Left hindlimb (tissue), 1 donor: ENCODE measurements around the gene PHGDH.

ENCODE experiments used
- DNase-seq: peaks from one replicate; pipeline ENCODE4 v3.0.0-alpha.2; 2018

The PHGDH gene

DNA sequence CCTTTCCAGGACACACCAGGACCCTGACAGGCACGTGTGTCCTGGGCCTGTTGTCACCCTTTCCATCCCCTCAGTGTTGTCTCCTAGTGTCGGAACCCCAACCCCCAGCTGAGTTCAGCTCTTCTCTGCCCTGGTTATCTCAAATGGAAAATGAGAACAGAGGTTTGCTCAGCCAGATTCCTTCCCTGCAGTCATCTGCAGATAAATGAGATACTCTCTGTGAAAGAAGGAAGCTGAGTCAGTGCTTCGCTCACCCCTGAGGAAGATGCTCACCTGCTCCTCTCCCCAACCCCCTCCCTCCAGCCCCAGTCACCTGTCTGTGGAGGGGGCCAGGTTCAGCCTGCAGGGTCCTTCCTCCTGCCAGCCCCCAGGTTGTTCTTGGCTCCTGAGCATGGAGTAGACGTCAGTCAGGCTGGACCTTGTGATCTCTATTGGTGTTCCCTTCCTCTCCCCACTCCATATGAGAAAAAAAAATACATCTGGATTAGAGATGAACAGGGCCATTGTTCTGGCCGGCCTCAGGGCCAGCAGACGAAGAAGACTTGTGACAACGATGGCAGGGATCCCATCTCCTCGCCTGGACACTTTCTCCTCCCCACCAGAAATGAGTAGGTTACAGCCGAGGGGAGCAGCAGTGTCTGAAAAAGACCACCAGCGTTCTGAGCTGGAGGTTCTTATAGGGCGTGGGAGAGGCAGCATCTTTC, 20.9 kb downstream of the PHGDH start:
- no peak for DNase-seq

DNA sequence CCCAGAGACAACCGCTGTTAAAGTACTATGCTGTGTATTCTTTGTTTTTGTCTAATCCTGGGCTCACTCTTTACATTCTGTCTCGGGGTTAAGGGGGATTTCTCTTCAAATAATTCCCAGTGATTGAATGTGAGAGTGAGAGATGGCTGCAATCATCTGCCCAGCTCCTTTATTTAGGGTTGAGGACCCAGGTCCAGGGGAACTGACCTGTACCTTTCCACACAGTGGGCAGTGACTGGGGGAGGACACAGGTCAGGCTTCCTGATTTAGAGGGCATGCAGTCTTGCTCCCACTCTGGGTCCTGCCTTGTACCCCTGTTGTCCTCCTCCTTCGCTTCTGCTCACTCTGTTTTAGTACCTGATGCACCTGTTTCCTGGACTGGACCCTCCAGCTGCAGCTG, 22.0 kb downstream of the PHGDH start:
- DNase-seq = no peak

DNA sequence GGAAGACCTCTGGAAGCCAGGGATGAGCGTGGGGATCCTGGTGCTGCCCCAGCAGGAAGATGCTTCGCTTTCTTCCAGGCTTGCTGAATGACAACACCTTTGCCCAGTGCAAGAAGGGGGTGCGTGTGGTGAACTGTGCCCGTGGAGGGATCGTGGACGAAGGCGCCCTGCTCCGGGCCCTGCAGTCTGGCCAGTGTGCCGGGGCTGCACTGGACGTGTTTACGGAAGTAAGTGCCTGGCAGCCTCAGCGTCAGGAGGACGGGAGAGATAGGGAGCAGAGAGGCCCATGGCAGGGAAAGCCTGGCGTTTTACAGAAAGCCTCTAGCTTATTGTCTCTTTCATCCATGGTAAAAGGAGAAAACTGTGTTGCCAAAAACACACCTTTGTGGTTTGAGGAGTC, 23.5 kb downstream of the PHGDH start:
- DNase-seq = no peak

DNA sequence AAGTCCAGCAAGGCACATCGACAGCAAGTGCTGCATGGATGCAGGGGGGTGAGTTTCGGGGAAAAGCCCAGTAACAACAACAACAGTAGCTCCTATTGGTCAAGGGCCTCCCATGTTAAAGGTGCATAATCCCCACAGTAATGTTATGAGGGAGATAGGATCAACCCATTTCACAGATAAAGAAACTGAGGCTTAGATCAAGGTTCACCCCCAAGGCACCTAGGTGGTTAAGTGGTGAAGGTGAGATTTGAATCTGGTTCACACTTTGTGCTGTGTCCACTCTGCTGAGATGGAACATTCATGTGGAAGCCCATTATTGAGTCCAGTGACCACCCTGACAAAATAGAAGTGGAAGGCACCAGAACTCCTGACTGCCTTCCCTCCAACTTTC, 24.9 kb downstream of the PHGDH start:
- no peak for DNase-seq

DNA sequence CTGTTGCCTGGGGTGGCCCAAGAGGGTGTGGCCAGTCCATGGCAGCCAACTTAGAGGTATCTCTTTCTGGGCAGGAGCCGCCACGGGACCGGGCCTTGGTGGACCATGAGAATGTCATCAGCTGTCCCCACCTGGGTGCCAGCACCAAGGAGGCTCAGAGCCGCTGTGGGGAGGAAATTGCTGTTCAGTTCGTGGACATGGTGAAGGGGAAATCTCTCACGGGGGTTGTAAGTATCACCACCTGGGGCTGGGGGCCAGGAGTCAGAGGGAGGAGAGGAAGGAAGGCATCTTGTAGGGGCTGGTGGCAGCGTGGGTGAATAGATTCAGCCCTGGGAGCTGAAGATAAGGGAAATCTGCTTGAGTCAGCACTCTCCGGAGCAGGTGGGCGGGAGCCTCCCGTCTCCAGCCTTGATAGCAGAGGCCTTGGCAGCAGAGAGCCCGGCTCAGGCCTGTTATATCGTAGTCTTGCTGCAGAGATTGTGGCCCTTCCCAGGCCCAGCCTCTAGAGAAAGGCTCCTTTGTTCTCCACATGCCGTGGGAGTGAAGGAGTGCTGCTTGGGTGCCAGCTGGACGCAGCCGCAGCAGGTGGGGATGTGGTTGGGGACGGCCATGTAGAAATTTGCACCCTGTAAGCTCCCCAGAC, 25.4 kb downstream of the PHGDH start:
- peak; percentile 44 for DNase-seq

DNA sequence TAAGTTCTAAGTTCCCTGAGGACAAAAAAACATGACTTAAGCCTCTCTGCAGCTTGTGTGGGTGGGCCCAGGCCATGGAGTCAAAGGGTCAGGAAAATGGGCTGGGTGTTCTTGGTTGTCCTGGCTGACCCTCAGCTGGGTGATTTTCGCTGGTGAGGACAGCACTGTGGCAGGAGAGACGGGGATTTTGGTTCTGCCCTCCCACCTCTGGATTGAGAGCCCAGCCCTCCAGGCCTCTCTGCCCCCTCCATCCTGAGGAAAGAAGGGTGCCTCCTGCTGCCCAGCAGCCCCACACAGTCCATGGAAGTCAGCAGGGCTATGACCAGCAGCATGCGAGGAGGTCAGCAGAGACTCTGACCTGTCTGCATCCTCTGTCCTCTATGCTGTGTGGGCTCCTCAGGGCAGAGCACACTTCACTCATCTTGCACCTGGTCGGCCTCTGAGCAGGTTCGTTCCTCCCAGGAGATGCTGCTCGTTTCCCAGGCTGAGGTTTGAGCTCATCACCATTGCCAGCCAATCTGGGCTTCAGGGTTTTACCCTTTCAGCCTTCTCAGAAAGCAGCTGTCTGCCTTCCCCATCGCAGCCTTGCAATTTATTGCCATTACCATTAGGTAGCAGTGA, 26.5 kb downstream of the PHGDH start:
- DNase-seq = no peak

DNA sequence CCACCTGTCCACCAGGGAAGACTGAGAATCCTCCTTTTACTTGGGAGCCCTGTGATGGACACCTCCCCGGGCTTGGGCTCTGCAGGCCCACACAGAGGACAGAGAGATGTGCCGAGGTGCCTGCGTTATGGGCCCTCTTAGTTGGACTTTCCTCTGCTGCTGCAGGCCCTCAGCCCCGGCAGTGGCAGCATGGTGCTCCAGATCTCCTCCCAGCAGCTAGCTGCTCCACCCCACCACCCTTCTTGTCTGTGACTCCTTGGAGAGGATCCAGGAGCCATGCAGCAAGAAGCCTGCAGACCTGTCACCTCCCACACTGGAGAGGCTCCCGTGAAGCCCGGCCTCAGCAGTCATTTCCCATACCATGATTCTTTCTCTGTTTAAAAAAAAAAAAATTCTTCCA, 27.4 kb downstream of the PHGDH start:
- DNase-seq = no peak

DNA sequence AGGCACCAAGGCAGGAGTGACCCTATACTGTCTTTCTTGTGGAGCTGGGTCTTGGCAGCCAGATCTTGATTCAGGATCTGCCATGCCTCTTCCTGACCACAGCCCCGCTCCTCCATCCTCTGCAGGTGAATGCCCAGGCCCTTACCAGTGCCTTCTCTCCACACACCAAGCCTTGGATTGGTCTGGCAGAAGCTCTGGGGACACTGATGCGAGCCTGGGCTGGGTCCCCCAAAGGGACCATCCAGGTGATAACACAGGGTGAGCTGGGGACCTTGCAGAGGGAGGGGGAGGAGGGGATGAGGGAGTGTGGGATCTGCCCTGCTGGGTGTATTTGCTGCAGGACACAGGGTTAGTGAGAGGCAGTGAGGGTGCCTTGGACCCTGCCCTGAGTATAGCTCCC, 28.5 kb downstream of the PHGDH start:
- no peak for DNase-seq

DNA sequence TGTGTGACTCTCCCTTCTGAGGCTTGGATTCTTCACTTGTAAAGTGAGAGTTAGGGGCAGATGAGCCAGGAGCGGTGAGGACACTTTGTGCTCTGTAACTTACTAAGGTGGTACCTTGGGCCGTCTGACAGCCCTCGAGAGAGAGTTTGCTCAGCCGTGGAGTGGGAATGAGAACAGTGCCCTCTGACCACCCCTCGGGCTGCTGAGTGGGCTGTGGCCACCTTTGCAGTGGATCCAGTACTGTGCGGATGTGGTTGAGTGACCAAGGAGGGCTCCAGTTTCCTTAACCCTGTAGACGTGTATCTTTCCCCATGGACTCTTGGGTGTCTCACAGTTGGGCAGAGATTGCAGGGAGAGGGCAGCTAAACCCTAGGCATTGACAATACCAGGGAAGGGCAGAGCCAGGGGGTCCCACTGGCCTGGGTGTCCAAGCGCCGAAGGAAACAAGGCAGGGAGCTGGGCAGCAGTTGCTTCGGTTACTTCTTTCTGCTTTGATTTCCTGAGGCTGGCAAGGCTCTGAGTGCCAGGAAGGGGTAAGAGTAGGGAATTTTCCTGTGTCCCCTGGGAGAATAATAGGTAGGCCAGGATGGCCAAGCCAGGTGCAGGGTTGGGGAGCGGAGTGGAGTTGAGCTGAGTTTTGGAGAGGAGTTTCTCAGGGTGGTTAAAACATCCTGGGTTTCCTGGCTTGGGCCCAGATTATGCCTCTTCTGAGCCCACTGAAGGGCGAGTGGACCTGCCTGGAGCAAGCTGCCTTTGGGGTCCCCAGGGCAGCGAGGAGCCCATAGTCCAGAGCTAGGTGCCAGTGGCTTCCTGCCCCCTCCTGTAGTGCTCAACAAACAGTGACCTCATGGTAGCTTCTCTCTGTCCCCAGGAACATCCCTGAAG, 29.4 kb downstream of the PHGDH start:
- DNase-seq = no peak

DNA sequence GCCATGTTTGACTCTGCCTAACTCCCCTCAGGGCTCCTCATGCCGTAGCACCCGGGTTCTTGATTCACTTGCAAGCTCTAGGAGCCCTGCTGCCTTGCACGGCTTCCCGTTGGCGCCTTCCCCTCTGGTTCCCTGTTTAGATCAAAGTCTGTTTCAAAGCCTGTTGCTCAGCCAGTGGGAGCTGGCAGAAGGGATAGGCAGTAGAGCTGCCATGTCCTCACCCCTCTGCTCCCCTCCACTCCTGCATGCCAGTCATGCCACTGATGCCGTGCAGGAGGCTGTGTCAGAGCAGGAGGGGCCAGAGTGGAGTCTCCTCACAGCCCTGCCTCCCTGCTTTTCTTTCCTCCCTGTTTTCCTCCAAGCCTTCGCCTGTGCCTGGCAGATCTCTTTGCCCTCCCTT, 30.5 kb downstream of the PHGDH start:
- DNase-seq = no peak

DNA sequence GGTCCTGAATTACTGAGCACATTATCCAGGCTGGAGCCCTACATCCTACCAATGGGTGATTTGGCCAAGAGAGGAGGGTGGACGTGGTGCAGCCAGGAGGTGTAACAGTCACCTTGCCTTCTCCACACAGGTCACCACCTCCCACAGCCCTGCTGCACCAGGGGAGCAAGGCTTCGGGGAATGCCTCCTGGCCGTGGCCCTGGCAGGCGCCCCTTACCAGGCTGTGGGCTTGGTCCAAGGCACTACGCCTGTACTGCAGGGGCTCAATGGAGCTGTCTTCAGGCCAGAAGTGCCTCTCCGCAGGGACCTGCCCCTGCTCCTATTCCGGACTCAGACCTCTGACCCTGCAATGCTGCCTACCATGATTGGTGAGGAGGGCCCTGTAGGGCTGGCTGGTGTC, 30.9 kb downstream of the PHGDH start:
- no peak for DNase-seq

DNA sequence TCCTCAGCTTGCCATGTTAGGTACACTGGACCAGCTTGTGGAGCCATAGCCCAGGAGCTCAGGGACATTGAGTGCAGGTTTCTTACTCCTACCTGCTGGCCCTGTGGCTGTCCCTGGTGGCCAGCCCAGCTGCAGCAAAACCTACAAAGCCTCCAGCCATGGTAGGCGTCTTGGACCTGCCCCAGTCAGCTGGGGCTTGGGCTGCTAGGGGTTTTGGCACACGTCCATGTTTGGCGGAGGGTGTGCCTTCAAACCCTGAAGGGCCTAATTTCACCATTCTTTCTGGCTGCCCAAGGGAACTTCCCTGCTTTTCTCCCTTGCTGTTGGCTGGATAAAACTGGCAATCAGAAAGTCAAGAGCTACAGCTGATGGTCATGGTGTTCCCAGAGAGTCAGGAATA, 31.6 kb downstream of the PHGDH start:
- DNase-seq = no peak

DNA sequence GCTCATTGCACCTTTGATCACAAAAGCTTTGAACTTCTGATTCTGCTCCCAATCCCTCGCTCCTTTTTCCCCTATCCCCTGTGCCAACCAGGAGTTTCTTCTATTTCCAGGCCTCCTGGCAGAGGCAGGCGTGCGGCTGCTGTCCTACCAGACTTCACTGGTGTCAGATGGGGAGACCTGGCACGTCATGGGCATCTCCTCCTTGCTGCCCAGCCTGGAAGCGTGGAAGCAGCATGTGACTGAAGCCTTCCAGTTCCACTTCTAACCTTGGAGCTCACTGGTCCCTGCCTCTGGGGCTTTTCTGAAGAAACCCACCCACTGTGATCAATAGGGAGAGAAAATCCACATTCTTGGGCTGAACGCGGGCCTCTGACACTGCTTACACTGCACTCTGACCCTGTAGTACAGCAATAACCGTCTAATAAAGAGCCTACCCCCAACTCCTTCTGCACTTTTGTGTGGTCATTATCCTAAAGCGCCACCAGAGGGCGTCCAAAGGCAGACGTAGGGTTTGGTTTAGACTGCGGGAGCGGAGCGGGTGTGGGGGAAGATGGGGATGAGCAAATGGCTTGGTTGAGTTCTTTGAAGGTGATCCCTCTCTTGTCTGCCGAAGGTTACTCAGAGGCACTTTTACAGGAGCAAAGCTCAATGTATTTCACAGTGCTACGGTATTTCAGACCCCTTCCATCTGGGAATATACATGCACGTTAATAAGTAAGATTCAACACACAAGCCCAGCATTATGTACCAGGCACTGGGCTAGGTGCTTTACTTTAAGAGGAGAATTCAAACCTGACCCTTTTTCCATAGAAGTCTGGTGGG, 32.3 kb downstream of the PHGDH start:
- DNase-seq = peak; percentile 65

DNA sequence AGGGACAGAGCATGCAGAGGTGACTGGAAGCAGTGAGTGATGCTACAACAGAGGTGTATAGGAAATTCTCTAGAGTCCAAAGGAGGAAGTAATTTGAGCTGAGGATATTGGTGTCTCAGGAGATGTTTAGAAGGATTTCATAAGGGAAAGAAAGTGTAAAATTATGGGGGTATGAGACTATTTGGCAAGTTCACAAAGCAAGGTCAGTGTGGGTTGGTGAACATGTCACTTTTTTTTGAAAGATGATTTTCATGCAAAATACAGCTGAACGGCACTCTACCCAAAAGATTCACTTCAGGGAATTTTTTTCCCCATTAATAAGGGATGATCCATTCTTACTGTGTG, 32.8 kb downstream of the PHGDH start:
- no peak for DNase-seq

DNA sequence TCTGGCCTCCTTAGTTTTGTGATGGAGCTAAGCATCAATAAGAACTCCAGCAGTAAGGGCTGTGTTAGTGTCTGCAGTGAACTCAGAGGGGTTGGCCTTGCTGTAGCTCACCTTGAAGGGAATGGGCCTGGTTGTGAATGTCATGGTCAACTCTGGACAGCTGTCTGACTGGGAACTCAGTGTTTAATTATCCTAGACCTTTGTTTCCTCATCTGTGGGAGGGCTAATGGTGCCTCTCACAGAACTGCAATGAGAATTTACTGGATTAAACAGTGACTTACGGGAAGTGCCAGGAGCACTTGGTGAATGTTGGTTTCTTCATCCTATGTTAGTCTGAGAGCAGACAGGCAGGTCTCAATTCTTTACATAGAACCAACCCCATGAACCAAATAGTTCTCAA, 33.3 kb downstream of the PHGDH start:
- no peak for DNase-seq

DNA sequence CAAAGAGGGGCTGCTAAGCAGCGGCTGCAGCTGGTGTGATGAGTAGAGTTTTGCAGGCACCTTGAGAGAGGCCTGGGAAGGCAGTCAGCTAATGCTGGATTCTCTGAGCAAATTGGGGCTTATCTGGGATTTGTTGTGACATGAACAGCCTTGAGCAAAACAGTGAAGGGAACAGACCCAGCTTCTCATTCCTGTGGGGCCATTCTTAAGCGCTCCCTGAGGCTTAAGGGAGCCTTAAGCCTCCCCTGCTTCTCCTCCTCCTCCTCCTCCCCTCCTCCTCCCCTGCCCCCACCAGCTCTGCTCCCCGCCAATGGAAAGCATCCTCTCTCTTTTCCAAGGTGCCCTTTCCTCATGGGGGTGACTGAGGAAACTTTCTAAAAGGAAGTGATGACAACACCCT, 35.7 kb downstream of the PHGDH start:
- no peak for DNase-seq

DNA sequence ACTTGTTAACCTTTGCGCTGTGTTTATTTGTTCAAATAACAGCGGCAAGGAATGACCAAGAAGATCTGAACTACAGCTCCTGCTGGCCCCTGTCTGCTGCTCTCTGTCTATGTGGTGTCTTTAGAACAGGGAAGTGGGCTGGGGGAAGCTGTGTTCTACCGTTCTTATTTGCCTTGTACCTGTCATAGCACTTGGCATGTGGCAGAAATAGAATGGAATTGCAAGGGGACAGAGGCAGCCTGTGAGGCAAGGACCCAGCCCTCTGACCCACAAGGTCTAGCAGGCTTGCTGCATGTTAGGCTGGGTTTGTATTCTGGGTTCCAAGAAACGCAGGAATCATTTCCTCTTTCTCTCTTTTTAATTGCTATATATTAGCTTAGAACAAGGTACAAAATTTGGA, 36.3 kb downstream of the PHGDH start:
- DNase-seq = no peak

DNA sequence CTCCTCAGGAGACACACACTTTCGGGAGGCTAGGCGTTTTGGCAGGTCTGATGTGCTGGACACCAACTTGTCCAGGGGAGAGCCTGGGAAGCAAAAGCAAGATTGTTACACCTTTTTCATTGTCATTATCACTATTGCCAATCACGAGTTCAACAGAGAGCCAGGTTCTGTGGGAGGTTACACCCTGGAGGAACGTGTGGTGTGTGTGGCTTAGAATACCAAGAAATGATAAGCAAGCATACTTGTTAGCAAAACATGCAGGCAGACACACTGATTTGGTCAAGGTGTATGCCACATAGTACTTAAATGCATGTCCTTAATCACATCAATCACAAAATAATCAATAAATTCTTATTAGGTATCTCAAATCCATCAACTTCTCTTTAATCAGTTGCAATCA, 40.9 kb downstream of the PHGDH start:
- DNase-seq = no peak

DNA sequence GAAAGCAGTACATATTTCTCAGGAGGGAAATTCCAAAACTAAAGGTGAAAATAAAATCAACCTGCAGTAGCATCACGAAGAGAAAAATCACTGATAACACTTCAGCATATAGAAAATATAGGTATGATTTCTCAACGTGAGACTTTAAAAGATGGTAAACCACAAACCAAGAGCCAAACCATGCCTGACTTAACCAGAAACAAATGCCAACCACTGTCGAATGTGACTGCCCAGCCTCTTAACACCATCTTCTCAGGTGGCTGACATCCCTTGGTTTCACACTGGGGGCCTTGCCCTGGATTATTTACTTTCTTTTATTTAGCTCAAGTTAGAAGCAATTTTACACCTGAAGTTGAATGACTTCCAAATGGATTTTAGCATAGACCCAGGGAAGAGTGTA, 46.9 kb downstream of the PHGDH start:
- DNase-seq = no peak

DNA sequence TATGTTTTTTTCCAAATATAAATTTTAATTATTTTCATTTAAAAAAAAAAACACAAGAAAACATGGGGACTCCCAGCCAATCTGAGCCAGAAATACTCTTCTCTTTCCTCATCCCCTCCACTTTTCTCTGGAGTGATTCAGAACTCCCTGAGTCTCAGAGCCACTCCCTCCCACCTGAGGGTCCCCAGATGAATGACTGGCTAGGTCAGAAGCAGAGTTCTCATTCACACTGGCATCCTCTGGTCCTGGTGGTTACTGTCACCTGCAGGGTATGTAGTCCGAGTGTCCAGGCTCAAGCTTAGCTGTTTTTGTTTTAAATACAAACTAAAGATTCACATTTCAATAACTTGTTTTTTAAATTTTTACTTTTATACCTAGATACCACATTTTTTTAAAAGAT, 50.7 kb downstream of the PHGDH start:
- no peak for DNase-seq

DNA sequence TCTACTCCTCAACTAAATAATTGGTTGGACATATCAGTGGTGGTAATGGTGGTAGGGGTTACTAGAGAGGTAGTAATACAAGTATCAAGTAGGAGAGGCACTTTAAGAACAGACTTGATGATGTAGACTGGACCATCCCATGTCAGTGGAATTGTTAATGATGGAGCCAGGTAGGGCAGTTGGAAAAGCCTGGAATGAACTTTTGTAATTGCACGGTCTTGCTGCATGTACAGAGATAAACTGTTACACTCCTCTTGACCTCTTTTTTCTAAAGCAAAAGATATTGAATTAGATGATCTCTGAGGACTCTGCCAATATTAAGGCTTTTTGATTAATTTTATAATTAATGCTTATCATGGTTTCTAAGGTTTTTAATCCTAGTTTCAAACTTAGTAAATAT, 51.2 kb downstream of the PHGDH start:
- no peak for DNase-seq

DNA sequence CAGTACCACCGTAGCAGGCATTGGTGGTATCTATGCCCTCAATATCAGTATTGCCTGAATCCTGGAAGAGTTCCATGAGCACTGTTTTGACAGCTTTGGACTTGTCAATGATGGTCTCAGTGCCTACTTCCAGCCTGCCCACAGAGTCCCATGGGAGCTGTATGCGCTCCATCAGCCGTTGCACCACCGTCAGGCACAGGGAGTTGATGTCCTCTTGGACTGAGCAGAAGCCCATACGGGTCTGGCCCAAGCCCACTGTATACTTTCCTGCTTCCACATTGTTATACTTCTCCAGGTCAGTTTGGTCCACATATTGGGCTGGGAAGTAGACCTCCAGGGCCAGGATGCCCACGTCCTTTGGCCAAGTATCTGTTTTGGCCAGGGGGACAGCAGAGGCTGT, 52.5 kb downstream of the PHGDH start:
- no peak for DNase-seq

DNA sequence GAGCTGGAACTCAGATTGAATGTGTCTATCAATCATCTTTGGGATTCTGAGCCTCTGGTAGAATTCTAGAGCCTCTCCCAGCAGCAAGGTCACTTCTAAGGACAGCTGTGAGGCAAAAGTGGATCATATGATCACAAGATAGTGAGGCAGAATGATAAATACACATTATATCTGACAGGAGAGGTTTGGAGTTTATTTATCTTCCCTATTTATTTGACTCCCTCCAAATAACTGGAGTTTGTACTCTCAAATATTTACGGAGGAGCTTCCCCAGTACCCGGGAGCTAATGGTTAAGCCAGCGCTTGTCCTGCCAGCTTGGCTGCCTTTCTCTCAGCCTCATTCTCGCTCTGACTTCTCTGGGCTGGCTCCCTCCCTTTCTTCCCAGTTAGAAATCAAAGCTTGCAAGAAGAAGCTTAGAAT, 54.6 kb downstream of the PHGDH start:
- DNase-seq = no peak
